Measurements from ENCODE around the gene CLSTN3.
"Not testable (repeated sequence)": the region's sequence is repeated elsewhere in the genome, so short reads cannot be mapped to it uniquely, and the experiment has no call there.

CLSTN3 gene

DNA sequence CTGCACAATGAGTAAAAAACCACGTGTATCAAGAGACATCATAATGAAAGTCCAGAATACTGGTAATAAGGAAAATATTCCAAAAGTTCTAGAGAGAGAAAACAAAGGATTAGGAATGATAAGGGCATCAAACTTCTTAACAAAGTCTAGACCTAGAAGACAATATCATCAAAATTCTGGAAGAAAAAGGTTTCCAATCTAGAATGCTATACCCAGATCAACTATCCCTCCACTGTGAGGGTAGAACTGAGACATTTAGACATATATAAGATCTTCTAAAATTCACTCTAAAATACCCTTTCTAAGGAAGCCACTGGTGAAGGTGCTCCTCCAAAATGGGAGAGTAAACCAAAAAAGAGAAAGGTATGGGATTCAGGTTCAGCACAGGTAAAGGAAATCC is 24.1 kb upstream of the CLSTN3 start:
- DNase-seq: no peak

DNA sequence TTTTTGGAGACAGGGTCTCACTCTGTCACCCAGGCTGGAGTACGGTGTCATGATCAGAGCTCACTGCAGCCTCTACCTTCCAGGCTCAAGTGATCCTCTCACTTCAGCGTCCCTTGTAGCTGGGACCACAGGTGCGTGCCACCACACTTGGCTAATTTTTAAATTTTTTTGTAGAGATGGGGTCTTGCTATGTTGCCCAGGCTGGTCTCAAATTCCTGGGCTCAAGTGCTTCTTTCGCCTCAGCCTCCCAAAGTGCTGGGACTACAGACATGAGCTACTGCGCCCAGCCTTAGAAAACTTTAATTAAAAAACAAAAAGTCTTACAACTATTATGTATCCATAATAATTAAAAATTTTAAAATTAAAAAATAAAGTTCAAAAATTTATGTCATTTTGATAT is 23.0 kb upstream of the CLSTN3 start:
- DNase-seq: not testable (repeated sequence)

DNA sequence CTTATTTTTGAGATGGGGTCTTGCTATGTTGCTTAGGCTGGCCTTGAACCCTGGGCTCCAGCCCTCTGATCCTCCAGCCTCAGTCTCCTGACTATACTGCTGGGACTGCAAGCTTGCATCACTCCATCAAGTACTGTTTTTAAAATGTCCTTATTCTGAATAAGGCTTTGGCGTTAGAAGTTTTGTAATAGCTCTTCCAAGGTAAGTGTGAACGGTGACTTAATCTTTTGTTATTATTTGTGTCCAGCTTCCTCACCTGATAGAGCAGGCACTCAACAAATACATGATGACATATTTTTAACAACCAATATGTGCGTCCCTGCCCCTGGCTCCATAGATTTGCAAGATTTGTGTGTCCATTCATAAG is 22.6 kb upstream of the CLSTN3 start:
- peak; percentile 6 for DNase-seq

DNA sequence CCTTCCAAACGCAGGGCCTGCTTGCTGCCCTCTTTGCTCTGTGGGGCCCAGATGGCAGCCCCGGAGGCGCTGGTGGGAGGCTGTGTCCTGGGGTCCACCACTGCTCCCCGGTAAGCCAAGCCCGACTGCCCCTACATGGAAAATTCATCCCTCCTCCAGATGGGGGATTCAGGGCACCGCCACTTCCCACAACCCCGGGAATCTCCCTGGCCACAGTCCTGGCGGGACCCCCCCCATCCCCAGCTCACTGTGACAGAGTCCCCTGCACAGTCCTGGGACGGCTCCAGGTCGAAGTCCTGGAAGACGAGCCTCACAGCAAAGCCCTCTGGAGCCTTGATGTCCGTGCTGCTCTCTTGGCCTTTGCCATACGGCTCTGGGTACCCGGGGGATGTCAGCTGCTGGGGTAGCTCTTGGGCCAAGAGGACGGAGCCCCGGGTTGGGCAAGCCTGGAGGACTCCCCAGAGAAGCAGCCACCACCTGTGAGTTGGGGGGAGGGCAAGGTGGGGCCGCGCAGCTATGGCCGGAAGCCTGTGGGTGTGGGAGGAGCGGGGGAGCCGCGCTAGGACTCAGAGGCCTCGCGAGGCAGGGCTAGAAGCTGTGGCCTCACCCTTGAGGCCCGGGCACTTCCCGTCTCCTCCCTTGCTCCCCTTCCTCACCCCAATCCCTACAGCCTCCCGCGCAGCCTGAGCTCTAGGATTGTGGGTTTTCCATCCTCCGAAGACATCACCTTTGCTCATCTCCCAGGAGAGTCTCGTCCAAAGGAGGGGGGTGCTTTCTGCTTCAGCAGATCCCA is 22.0 kb upstream of the CLSTN3 start:
- DNase-seq: peak; percentile 77

DNA sequence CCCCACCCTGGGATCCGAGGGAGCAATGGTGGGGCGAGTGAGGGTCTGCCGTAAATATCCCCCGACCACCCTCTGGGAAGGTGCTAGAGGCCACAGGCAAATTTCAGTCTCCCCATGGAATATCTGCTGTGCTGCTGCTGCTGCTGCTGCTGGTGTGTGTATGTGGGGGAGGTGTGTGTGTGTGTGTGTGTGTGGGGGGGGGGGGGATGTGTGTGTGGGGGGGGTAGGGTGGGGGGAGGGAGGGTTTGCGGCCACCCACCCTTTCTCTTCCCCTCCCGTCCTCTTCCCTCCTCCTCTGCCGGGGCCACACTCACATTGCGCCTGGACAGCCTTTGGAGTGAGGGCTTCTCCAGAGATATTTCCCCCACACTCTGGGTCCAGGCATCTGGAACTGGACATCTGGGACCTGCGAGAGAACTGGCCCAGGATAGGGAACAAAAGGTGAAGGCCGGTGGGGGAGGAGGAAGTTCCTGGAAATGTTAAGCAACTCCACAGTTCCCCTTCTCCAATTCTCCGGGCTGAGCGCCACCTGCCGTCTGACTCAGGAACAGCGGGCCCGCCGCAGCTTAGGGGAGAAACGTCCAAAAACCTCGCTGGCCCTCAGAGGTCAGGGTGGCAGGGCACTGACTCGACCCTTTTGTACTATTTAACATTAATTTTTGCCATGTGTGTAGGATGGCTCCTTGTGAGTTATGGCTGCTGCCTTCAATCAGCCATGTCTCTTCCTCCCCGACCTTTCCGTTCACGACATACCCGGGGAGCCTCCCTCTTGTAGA is 21.2 kb upstream of the CLSTN3 start, which contains the start of gene C1RL:
C1RL (minus strand) TSS at position 419 of the 776 bp plus-strand sequence; CDS start at position 385, 34 bp downstream.
- peak; percentile 87 for DNase-seq

DNA sequence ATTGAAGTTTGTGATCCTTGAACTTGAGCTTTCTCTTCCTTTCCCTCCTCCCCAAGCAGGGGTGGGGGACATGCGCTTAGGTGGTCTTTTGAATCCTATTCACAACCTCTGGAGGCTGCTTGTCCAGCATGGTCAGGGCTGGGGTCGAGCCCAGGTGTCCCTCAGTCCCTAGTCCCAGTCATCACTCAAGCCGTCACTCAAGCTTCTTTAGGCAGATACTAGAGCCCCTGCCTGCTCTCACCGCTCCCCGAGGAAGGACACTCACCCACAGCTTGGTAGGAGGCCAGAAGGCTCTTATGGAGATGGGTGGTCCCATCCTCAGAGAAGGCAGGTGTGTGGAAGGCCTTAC is 20.6 kb upstream of the CLSTN3 start:
- DNase-seq: no peak

DNA sequence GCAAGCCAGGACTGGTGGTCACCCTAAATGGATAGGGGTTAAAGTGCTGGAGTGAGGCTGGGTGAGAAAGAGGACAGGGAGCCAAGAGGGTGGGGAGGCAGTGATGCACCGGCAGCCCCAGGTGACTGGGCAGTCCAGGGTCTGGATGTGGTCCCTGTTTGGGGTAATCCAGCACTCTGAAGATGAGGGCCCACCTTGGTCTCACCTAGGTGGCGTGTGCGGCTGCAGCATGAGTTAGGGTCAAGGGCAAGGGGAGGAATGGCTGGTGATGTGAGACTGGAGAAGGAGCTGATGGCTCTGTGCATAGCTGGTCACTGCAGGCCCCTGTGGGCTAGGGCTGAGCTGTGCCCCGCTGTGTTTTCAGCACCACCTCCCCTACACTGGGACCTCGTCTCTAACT is 19.5 kb upstream of the CLSTN3 start:
- no peak for DNase-seq

DNA sequence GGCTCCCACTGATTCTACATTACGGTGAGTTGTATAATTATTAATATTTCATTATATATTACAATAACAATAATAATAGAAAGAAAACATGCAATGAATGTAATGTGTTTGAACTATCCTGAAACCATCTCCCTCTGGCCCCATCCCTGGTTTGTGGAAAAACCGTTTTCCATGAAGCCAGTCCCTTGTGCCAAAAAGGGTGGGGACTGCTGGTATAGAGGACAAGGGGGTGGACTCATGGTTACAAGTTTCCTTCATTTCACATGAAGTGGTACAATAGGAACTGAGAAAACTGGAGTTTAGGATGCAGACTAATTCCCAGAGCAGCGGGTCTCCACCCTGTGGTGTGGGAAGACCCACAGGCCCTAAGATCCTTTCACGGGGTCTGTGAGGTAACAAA is 18.1 kb upstream of the CLSTN3 start:
- no peak for DNase-seq

DNA sequence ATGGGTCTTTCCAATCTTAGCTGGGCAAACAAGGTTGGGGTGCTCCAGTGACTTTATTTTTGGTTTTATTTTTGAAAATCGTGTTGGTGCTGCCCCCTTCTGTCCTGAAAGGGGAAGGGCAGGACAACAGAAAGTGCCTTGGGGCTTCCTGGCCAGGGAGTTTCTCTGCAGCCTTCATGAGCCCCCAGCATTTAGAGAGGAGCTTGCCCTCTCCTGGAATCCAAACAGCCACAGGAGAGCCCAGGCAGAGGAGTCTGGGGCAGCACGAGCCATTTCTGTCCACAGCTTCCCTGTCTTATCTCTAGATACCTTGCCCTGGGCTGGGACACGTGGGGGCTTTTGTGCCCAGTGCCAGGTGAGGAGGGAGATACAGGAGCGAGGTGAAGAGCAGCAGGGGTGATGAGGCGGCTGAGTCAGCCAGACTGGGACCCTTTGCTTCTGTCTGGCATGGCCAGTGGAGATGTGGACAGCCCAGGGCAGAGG is 16.7 kb upstream of the CLSTN3 start:
- peak; percentile 33 for DNase-seq

DNA sequence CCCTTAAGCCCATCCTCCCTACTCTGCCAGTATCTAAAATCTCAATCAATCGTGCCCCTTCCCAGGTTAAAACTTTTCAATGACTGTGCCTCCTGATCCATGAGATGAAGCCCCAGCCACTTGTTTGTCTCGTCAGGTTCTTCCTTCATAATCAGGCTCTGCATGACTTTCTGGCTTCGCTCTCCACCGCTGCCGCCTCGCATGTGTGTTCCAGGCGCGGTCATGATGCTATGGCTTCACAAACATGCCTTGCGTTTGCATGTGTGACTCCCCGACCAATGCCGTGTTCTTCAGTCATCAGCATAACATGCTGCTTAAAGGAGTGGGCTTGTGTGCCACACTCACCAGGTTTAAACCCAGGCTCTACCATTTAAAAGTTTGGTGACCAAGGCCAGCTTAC is 16.2 kb upstream of the CLSTN3 start:
- DNase-seq: no peak

DNA sequence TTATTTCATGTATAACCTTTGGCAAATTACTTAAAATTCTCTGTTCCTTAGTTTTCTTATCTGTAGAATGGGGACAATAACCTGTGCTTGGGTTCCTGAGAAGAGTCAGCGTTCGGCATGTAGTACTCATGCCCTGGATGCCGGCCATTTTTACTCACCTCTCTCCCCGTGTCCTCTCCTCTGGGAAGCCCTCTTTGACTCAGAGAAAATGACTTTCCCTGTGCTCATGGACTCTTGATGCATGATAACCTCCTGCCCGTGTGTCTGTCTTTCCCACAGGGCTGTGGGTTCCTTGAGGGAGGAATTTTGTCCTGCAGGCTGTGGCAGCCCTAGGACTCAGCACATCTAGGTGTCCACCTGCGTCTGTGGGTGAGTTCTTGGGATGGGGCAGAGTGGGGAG is 15.3 kb upstream of the CLSTN3 start:
- DNase-seq: no peak

DNA sequence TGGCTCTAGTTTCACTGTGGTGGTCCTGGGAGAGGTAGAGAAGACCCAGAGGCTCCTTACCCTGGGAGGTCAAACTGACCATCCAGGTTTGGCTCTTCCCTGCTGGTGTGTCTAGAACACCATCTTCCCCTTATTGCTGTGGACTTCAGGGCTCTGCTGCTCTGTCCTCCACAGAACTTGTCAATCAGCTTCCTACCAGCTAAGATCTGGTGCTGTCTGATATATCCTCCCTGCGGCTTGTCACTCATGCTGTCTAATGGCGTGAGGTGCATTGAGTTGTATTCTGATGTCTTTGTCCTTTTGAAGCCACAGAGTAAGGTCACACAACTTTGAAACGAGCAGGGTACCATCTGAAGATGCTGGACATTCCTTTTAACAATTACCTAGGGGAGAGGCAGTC is 14.0 kb upstream of the CLSTN3 start:
- no peak for DNase-seq

DNA sequence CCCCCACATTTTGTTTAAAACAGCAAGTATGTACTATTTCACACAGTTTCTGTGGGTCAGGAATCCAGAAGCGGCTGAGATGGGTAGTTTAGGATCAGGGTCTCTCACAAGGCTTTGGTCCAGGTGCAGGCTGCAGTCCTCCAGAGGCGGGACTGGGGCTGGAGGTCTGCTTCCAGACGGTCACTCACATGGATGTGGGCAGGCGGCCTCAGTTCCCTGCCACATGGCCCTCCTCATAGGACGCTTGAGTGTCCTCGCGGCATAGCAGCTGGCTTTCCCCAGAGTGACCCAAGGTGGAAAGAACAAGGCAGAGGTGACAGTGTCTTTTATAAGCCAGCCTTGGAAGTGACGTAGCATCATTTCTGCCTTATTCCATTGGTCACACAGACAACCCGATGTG is 13.3 kb upstream of the CLSTN3 start:
- DNase-seq: no peak

DNA sequence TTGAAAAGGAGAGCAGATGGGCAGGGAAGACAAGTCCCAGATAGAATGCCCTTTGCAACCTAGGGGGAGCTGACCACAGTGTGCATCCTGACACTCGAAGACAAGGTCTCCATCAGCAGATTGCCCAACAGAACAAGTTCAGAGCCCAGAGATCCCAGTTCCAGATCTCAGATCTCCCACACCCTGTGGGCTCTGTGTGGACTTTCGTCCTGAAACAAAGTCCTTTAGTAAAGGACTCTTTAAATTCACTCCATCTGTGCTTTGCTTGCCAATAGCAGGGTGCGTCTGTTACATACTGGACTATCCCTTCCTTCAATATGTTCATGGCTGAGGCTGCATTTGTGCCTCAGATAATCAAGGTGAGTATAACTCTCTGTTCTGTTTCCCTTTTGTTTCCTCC is 12.5 kb upstream of the CLSTN3 start:
- DNase-seq: no peak

DNA sequence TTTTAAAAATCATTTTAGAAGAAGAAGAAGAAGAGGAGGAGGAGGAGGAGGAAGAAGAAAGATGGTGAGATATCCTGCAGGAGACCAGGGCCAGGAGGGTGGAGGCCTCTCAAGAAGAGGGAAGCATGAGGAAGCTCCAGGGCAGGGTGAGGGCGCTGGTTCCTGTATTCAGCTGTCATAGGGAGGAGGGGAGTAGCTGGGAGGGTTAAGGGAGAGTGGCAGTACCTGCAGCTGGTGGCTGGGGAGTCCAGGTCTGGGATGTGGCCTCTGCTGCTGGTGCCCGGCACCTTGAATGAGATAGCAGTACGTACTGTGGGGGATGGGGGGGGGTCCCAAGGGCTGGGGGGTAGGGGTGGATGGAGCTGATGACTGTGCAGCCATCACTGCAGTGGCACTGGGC is 11.3 kb upstream of the CLSTN3 start:
- no peak for DNase-seq

DNA sequence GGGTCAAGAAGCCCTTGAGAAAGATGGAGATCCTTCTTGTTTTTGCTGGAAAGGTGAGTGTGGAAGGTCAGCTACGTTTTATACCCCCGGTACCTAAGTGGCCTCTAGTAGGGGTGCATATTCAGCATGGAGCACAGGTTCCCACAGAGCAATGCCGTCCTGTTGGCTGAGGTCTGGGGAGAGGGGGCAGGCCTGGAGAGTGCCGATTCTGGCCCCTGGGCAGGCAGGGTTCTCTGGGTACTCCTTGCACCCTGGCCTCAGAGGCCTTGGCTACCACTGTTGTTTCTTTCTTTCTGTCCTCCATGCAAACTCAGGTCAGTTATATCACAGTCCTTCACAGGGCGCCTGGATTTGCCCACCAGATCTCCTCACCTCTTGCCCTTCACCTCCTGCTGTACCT is 10.0 kb upstream of the CLSTN3 start:
- no peak for DNase-seq

DNA sequence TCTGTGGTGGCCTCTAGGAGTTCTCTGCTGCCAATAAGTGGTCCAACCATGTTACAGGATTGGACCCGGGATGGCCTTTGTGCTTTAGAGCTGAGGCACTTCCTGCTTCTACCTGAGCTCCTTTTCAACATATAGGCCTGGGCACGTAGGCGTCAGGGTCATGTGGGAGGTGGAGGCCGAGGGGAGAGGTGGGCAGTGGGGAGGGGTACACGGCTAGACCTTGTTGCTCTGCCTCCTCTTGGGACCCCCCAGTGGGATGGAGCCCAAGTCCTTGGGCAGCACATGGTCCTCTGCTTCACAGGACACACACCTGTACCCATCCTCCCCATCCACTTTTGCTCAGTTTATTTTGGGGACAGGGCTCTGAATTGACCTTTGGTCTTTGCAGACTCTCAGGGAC is 8.8 kb upstream of the CLSTN3 start:
- no peak for DNase-seq

DNA sequence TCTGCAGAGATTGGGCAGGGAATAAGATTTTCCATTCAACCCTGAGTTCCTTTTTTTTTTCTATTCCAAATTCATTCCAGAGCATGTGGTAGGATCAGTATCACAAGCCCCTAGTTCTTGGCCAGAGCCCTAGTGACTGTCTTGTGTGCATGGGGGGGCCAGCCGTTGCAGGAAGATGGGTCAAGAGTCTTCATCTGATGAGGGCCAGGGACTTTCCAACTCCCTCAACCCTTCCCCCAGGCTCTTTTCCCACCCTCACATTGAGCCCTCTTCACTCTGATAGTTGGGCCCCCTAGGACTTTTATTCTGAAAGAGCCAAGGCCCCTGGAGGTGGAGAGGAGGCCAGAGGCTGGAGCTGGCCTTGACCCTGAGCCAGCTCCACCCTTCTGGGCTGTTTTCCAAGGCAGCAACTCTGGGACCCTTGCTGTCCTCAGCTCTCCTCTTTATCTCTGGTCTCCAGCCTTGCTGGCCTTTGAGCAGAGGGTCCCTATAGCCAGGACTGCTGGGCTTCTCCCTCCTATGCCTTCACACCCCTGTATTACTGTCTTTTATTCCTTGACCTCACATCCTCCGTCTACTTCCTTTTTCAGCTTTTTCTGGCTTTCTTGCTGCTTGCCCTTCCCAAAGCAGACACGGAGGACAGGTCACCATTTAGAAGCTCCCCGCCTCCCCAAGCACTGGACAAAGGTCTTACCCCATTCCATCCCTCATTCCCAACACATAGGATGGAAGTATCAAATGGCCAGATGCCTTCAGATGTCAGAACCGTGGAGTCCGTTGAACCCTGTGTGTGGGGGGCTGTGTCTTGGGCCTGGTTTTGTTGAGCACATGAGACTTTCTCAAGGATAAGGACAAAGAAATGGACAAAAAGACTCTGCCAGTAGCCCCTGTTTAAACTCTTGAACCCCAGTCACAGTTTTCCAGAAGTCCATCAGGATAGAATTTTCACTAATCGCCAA is 7.1 kb upstream of the CLSTN3 start:
- DNase-seq: no peak

DNA sequence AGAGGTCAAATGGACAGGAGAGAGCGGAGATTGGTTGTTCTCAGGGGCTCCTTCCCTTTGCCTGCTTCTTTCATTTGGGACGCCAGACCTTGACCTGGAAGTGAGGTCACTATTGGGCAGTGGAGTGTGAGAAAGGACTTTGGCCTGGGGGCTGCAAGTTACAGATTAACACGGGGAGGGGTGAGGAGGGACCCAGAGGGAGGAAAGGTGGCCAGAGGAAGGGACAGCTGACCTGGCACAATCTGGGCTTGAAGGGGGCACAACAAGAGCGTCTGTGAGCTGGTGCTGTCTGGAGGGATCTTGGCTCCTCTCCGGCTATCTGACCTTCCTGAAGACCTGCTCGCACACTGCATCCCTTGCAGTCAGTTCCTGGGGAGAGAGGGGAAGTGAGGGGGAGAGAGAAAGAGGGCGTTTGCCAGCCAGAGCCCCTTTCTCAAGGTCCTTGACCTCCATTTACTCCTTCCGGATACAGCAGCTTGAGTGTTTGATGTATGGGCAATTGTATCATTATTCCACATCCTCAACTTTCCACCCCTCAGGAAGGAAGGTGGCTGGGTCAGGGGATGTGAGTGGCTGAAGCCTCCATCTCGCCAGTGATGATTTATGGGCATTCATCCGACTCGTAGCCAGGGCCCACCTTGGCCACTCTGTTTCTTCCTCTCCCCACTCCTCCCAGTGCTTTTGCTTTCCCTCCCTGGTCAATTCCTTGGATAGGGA is 6.2 kb upstream of the CLSTN3 start:
- no peak for DNase-seq

DNA sequence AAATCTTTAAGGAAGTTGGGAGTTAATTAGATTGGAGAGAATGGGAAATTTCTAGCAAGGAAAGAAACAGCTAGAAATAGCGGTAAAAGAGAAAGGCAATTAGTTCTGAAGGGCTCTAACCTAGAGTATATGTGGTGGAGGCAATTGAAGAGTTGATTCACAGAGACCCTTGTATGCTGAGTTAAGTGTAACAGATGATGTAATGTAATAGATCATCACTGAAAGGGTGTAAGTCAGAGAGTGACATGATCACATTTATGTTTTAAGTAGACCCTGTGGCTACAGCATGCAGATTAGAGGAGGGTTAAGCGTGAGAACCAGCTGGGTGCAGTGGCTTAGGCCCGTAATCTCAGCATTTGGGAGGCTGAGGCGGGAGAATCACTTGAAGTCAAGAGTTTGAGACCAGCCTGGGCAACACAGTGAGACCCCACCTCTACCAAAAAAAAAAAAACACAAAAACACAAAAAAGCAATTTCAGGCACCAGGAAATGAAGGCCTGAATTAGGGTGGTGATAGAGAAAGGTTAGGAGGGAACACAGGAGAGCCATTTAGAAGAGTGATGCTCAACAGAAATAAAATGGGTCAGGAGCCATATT is 4.4 kb upstream of the CLSTN3 start:
- no peak for DNase-seq

DNA sequence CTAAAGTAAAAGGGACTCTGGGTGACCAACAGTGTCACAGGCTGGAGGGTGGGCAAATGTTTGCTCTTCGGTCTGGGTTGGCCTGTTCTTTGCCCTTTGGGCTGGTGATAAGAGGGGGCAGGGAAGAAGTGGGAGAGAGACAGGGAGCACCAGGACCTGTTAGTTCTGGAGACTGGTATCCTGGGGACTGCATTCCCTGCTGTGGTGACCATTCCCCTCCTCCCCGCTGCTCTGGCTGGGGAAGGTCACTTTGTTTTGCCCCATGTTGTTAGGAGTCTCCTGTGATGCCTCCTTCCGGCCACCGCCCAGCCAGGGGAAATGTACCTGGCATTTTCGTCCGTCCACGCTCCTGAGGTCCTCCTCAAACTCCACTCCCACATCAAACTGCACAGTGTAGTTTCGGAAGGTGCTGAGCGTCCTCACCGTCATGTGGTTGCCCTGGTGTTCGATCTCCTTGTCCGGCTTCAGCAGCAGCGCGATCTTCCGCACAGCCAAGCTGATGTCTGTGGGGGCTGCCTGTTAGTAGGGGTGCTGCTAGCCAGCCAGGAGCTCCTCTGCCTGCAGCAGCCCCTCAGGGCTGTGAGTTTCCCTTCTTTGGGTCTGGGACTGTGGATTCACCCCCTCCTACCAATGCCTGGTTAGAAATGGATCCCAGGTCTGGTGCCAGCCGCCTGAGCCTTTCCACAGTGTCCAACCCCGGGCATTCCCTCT is 2.1 kb upstream of the CLSTN3 start:
- no peak for DNase-seq
